Brain microvascular endothelial cell (primary cell): ENCODE data around the gene NLRP3.
"Not testable (repeated sequence)": the region's sequence is repeated elsewhere in the genome, so short reads cannot be mapped to it uniquely, and the experiment has no call there.

Experiments
- DNase-seq: peaks from one replicate; pipeline ENCODE4 v3.0.0-alpha.2; 2020
- H3K27ac ChIP-seq: fragments of 250-450 bp; sonication (Bioruptor Pico); 2 replicates; pipeline ENCODE4 v1.5.1; 2020; ENCODE audit warnings: mild to moderate bottlenecking, moderate library complexity
- H3K27me3 ChIP-seq: fragments of 250-450 bp; sonication (Bioruptor Pico); replicated peaks from 2 replicates; pipeline ENCODE4 v1.5.1; 2020; ENCODE audit warnings: mild to moderate bottlenecking
- H3K36me3 ChIP-seq: fragments of 250-450 bp; sonication (Bioruptor Pico); replicated peaks from 2 replicates; pipeline ENCODE4 v1.5.1; 2020; ENCODE audit warnings: mild to moderate bottlenecking
- H3K4me3 ChIP-seq: 2 replicates; pipeline ENCODE4 v1.5.1; 2011; ENCODE audit warnings: low read depth, mild to moderate bottlenecking, control low read depth, low read length, moderate library complexity
- CTCF ChIP-seq: IDR thresholded peaks from 2 replicates; pipeline ENCODE4 v1.5.1; 2011; ENCODE audit warnings: low read depth, mild to moderate bottlenecking, moderate library complexity, low read length, control low read depth, inconsistent platforms; ENCODE audit errors: missing control alignments
- in situ Hi-C: cut with HindIII; loops from 2 replicates; pipeline ENCODE4 v1.10.0; 2017; ENCODE audit warnings: low sequenced_read_pairs, low pct_ligation_motif_present

The NLRP3 gene

GRCh38 chr1:247468481-247469140 is 52.6 kb downstream of the NLRP3 start:
- no peak for DNase-seq
- no peaks in the 10 kb centered on the region for H3K36me3 ChIP-seq
- in situ Hi-C loops = no loop called here
- no peaks in the 10 kb centered on the region for H3K27me3 ChIP-seq
- no peak for TF ChIP-seq CTCF
- no peak overlapping the region for H3K27ac ChIP-seq
- no peak overlapping the region for H3K4me3 ChIP-seq

- Histone ChIP-seq H3K27ac (no peak overlapping the region), H3K27me3 (no peaks in the 10 kb centered on the region), H3K36me3 (no peaks in the 10 kb centered on the region), H3K4me3 (no peak overlapping the region)
- TF ChIP-seq CTCF = no peak
- DNase-seq = no peak
- in situ Hi-C loops = no loop called here
Observed at GRCh38 chr1:247469141-247469535, 53.2 kb downstream of the NLRP3 start.

- H3K4me3 ChIP-seq, H3K36me3 ChIP-seq, DNase-seq, H3K27me3 ChIP-seq, in situ Hi-C loops, H3K27ac ChIP-seq: not testable (repeated sequence)
Observed at GRCh38 chr1:247470942-247471429, 55.0 kb downstream of the NLRP3 start.

GRCh38 chr1:247471445-247472016 is 55.6 kb downstream of the NLRP3 start:
- in situ Hi-C loops = no loop called here
- H3K4me3 ChIP-seq = no peak overlapping the region

GRCh38 chr1:247472035-247472434 is 56.1 kb downstream of the NLRP3 start:
- no peaks in the 10 kb centered on the region for H3K27me3 ChIP-seq
- no peak for TF ChIP-seq CTCF
- H3K36me3 ChIP-seq = no peaks in the 10 kb centered on the region
- DNase-seq = no peak
- H3K4me3 ChIP-seq = no peak overlapping the region
- no peak overlapping the region for H3K27ac ChIP-seq
- in situ Hi-C loops = no loop called here

More at GRCh38 chr1:247471445-247472016, 55.6 kb downstream of the NLRP3 start:
- H3K27me3 ChIP-seq = no peaks in the 10 kb centered on the region
- H3K27ac ChIP-seq = no peak overlapping the region
- TF ChIP-seq CTCF = no peak
- no peak for DNase-seq
- no peaks in the 10 kb centered on the region for H3K36me3 ChIP-seq

- H3K4me3 ChIP-seq = no peak overlapping the region
- H3K36me3 ChIP-seq = no peaks in the 10 kb centered on the region
- in situ Hi-C loops = no loop called here
- H3K27ac ChIP-seq = no peak overlapping the region
- no peak for DNase-seq
- no peak for TF ChIP-seq CTCF
- H3K27me3 ChIP-seq = no peaks in the 10 kb centered on the region
Observed at GRCh38 chr1:247474367-247474766, 58.4 kb downstream of the NLRP3 start.
